HG03571 (cell line): Measurements from ENCODE around the gene CROCC2.

Experiments
- ATAC-seq: cut with Tn5 transposase; IDR thresholded peaks from one replicate; pipeline ENCODE4 v1.9.1; 2021; ENCODE audit not compliant: unreplicated experiment

The CROCC2 gene

GRCh38 chr2:240983361-240983995 lies 77.3 kb downstream of the CROCC2 start:
- no peak for ATAC-seq

- ATAC-seq = no peak
These were observed 77.9 kb downstream of the CROCC2 start for GRCh38 chr2:240983996-240984498.

GRCh38 chr2:240985881-240986786 lies 80.0 kb downstream of the CROCC2 start:
- ATAC-seq = no peak

- no peak for ATAC-seq
These were observed 80.8 kb downstream of the CROCC2 start for GRCh38 chr2:240986787-240987411.

DNA sequence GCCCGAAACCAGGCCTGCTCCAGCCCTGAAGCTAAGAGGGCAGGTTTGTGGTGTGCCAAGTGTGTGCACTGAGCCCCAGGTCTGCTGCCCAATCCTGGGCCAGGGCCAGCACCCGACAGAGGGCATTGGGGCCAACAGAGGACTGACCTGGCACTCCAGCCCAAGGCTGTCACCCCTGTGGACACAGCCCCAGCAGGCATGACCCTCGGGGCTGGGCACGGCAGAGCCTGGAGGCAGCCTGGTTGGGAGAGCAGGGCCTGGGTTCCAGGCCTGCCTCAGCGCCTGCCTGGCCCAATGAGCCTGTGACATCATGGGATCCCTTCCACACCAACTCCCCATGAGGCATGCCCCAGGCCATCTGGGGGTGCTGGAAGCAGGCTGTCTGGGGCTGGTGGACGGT lies 81.5 kb downstream of the CROCC2 start:
- no peak for ATAC-seq

GRCh38 chr2:240988146-240988545 lies 82.0 kb downstream of the CROCC2 start:
- no peak for ATAC-seq

- ATAC-seq = no peak
These were observed 82.6 kb downstream of the CROCC2 start for GRCh38 chr2:240988571-240989271.

DNA sequence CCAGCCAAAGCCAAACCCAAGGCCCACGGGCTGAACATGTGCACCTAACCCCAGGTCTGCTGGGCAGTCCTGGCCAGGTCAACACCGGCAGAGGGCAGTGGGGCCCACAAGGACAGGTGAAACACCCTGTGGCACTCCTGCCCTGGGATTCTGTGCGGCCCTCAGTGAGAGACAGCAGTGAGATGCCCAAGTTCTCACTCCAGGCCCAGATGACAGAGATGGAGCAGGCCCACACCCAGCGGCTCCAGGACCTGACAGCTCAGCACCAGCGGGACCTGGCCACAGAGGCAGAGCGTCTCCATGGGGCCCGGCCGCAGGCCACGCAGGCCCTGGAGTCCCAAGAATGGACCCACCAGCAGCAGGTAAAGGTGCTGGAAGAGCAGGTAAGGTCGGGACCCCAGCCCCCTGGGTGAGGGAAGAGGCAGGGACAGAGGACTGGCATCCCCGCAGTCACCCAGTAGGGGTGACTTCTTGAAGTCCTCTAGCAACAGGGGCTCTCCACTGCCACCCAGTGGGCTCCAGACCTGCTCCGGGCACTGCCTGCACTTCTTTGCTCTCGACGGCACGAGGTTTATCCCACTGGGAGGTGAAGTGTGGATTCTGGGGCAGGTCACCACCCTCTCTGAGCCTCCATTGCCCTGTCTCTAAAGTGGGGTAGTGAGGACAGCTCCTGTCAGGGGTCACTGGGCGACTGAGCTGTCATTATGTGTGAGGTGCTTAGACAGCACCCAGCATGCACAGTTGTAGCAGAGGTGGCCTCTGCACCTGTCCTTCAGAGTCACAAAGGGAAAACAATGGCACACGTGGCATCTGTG lies 83.5 kb downstream of the CROCC2 start:
- no peak for ATAC-seq

DNA sequence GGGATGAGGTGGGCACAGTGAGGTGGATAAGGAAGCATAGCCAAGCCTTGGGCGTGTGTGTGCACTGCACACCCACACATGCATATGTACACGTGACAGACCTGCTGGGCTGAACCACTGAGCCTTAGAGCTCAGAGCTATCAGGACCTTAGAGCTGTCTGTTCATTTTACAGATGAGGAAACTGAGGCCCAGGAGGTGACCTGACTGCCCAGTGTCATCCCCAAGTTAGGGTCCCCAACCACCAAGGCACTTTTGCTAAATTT lies 84.1 kb downstream of the CROCC2 start:
- ATAC-seq = no peak

DNA sequence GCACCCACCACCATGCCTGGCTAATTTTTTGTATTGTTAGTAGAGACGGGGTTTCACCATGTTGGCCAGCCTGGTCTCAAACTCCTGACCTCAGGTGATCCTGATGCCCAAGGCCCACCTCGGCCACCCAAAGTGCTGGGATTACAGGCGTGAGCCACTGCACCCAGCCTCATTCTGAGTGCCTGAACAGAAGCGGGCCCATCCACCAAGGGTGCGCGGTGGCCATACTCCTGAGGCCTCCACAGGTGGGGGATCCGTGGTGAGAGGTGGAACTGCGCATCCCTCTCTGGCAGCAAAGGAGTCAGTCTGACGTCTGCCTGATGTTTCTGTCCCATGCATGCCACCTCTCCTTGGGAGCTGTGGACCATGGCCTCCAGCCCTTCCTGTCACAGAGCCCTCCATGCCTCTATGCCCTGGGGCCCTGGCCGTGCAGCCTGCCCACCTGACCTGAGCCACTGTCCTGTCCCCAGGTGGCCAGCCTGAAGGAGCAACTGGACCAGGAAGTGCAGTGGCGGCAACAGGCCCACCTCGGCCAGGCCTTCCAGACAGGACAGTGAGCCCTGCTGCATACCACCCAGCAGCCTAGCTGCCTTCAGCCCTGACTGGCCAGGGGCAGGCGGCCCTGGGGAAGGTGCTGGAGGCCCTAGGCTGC lies 84.7 kb downstream of the CROCC2 start:
- no peak for ATAC-seq

DNA sequence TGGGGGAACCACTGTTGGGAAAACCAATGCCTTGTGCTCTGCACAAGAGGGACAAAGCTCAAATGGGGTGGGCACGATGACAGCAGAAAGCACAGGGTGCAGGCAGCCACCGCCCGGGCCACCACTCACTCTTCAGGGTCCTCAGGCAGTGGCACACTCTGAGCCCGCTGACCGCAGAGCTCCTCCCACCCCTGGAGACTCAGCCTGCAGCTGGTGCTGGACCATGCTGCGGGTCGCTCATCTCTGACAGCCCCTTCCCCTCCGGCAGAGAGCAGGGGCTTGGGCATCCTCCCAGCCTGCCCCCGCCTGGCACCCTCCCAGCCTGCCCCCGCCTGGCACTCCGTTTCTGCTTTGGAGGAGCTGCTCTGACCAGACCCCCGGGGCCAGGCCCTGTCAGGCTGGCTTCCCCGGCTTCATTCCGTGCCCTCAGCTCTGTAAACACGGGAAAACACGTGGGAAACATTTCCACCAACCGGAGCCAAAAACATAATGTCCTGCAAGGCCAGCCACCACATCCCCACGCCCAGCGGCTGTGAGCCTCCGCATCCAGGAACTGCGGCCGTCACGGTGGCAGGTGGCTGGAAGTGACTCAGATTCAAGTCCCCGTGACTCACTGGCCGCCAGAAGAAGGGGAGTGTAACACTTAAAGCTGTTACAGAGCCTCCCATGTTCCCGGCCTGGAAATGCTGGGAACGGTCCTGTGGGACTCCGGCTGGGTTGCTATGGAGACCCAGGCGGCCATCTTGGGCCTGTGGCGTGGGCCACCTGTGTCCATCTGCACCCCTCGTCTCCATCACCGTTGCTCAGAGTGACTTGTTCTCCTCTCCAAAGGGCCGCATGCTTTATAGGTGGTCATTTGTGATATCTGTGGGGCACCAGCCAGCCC lies 85.5 kb downstream of the CROCC2 start:
- no peak for ATAC-seq

GRCh38 chr2:240992572-240993291 lies 86.6 kb downstream of the CROCC2 start:
- ATAC-seq = no peak

- ATAC-seq = no peak
These were observed 87.5 kb downstream of the CROCC2 start for GRCh38 chr2:240993446-240994170.

DNA sequence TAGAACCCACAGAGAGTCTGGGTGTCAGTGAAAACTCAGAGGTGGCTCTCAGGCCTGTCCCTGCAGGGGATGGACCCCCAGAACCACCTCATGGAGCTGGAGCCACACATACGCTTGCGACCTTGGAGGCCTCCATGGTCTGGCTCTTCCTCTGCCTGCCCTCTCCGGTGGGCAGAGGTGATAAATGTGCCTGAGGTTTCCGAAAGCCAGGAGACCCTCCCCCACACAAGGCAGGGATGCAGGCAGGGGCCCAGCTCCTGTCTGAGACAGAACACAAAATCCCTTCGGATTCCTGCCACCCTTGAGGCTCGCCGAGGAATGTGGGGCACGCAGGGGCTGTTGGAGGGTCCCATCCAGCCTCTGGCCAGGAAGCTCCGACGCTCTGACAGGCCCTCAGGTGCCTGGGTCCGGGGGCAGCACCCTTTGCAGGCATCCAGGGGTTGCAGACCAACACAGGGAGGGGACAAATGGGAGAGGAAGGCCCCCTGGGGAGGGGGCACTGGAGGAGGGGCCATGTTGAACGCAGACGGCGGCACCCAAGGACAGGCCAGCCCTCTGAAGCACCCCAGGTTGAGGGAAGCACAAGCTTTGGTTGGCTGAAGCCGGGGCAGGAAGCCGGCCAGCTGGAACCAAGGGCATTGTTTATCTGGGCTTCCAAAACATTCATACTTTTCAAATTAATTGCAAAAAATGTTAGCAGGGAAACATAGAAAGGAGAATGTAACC lies 88.2 kb downstream of the CROCC2 start:
- ATAC-seq = no peak

DNA sequence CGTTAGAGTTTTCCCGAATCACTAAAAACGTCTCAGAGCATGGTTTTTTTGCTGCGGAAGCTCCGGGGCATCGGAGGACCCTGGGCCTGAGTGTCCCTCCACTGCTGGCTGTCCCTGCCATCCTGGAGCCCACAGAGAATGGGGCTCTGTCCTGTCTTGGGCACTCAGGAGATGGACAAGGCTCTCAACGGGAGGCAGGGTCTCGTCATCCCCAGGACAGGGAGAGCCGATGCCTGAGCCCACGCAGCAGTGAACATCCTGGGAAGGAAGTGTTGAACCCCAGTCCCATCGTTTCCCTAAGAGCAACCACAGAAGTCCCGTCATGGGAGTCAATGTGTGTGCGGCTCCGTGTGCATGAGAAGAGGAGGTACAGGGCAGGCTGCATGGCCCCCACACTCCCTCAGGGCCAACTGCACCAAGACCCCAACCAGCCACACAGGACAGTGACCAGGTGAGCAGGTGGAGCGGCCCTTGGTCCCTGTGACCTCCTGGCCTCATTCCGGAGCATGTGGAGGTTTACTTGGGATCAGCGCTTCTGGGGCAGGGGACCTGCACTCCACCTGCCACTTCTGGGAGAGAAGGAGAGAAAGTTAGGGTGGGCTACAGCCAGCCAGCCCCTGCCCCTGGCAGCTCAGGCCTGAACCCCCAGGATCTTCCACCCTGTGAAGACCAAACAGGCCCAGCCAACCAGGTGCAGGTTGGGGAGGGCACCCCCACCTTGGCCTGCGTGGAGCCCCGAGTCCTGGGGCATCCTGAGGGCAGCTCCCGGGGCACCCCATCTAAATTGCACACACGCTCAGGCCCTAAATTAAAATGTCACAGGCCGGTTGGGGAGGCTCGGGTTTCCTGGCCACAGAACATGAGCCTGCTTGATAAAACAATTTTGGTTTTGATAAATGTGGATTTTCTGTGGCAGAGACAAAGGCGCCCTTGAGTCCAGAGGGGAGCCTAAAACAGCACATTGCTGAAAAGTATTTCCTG lies 89.2 kb downstream of the CROCC2 start:
- no peak for ATAC-seq
